MCF 10A (cell line): ENCODE measurements around the gene DDX4. TPM values are rescaled to one million over a fixed set of nuclear protein-coding genes. Genes with fewer than 3 reads are reported as not detected.

ENCODE experiments used
- BruUV-seq: library from RNA; stranded (reverse); fragments of 400-500 nt; replicated peaks from 2 replicates; lab custom pipeline; 2021; lab: Mats Ljungman, UMichigan
- CTCF ChIA-PET: fragments of 300-600 bp; sonication (Branson Sonifier 250); formaldehyde crosslinking; extraction: SDS; loops from one replicate; lab custom pipeline; 2021; ENCODE audit warnings: antibody characterized with exemption, inconsistent platforms; lab: Yijun Ruan, JAX
- POLR2A ChIA-PET: fragments of 300-600, 350-650 bp; sonication (Branson Sonifier 250); formaldehyde crosslinking; extraction: SDS; loops from one replicate; lab custom pipeline; 2020; ENCODE audit warnings: antibody characterized with exemption, inconsistent platforms; lab: Yijun Ruan, JAX
- DNase-seq: peaks from one replicate; pipeline ENCODE4 v3.0.0-alpha.2; 2018; ENCODE audit not compliant: unreplicated experiment
- H3K27ac Mint-ChIP-seq: one replicate; pipeline ENCODE4 v1.8.0; 2022; ENCODE audit warnings: mild to moderate bottlenecking, low read depth, mixed read lengths; ENCODE audit not compliant: unreplicated experiment
- H3K27me3 Mint-ChIP-seq: one replicate; pipeline ENCODE4 v1.8.0; 2022; ENCODE audit warnings: mixed read lengths; ENCODE audit not compliant: insufficient read depth, unreplicated experiment
- H3K36me3 Mint-ChIP-seq: one replicate; pipeline ENCODE4 v1.8.0; 2022; ENCODE audit warnings: mild to moderate bottlenecking, moderate library complexity, mixed read lengths; ENCODE audit not compliant: insufficient read depth, unreplicated experiment
- H3K4me1 Mint-ChIP-seq: one replicate; pipeline ENCODE4 v1.8.0; 2022; ENCODE audit warnings: mixed read lengths; ENCODE audit not compliant: insufficient read depth, unreplicated experiment
- H3K4me3 Mint-ChIP-seq: one replicate; pipeline ENCODE4 v1.8.0; 2022; ENCODE audit warnings: mild to moderate bottlenecking, moderate library complexity, mixed read lengths; ENCODE audit not compliant: unreplicated experiment
- H3K9me3 Mint-ChIP-seq: one replicate; pipeline ENCODE4 v1.8.0; 2022; ENCODE audit warnings: mixed read lengths; ENCODE audit not compliant: unreplicated experiment
- CTCF ChIP-seq: fragments of 200-600 bp; IDR thresholded peaks from one replicate; pipeline ENCODE4 v1.8.0; 2022; ENCODE audit warnings: antibody characterized with exemption, mild to moderate bottlenecking; ENCODE audit not compliant: unreplicated experiment
- intact Hi-C: fragments of 100-400 bp; cut with micrococcal nuclease; formaldehyde crosslinking; loops from 2 replicates; pipeline ENCODE4 v1.14.1; 2022
- total RNA-seq: library from RNA; stranded (reverse); gene quantifications from 2 replicates; pipeline ENCODE4 v1.2.3, GENCODE V29; 2022

The DDX4 gene
- total RNA-seq, 1 experiment from 2014 or later, result not detected

- no peak overlapping the region for H3K27ac Mint-ChIP-seq
- H3K27me3 Mint-ChIP-seq, result no peaks in the 10 kb centered on the region
- H3K9me3 Mint-ChIP-seq, result no peaks in the 10 kb centered on the region
- intact Hi-C loops, result no loop called here
- POLR2A ChIA-PET, result interaction anchor here (1.7 kb wide), 1 partner anchor 12 kb away, joined by 6 read pairs; no protein-coding TSS in a partner anchor
- peaks cover 3% of the 10 kb centered on the region for H3K36me3 Mint-ChIP-seq
- no peak overlapping the region for H3K4me3 Mint-ChIP-seq
- peaks cover 19% of the 10 kb centered on the region for H3K4me1 Mint-ChIP-seq
- CTCF ChIA-PET, result interaction anchor here (0.6 kb wide), 3 partner anchors 56 to 1019 kb away, joined by 3 to 4 read pairs (median 4); no protein-coding TSS in a partner anchor
- BruUV-seq, result no TSS peak
- no peak for TF ChIP-seq CTCF
- no peak for DNase-seq
Measured at GRCh38 chr5:55856516-55857246, 118.8 kb downstream of the DDX4 start.

GRCh38 chr5:55857247-55857640, 119.4 kb downstream of the DDX4 start:
- no peaks in the 10 kb centered on the region for H3K27me3 Mint-ChIP-seq
- ChIA-PET POLR2A (interaction anchor here (1.2 kb wide), 1 partner anchor 12 kb away, joined by 3 read pairs; no protein-coding TSS in a partner anchor), CTCF (interaction anchor here (0.6 to 0.7 kb wide), 2 partner anchors 56 to 78 kb away, joined by 3 to 4 read pairs; no protein-coding TSS in a partner anchor)
- BruUV-seq, result no TSS peak
- DNase-seq, result no peak
- H3K4me1 Mint-ChIP-seq, result peaks cover 15% of the 10 kb centered on the region
- H3K9me3 Mint-ChIP-seq, result no peaks in the 10 kb centered on the region
- H3K4me3 Mint-ChIP-seq, result no peak overlapping the region
- no peak overlapping the region for H3K27ac Mint-ChIP-seq
- peaks cover 6% of the 10 kb centered on the region for H3K36me3 Mint-ChIP-seq
- intact Hi-C loops, result no loop called here
- no peak for TF ChIP-seq CTCF

GRCh38 chr5:55858104-55858503, 120.2 kb downstream of the DDX4 start:
- CTCF ChIA-PET, result no interaction called here
- Mint-ChIP-seq H3K9me3 (no peaks in the 10 kb centered on the region), H3K4me1 (peaks cover 8% of the 10 kb centered on the region), H3K36me3 (peaks cover 6% of the 10 kb centered on the region), H3K27me3 (no peaks in the 10 kb centered on the region), H3K27ac (peak overlapping the region; percentile 54), H3K4me3 (no peak overlapping the region)
- POLR2A ChIA-PET, result interaction anchor here (1.2 kb wide), 1 partner anchor 11 kb away, joined by 3 read pairs; no protein-coding TSS in a partner anchor
- DNase-seq, result no peak
- intact Hi-C loops, result no loop called here
- no TSS peak for BruUV-seq
- no peak for TF ChIP-seq CTCF

GRCh38 chr5:55860288-55860687, 122.4 kb downstream of the DDX4 start:
- ChIA-PET POLR2A (no interaction called here), CTCF (no interaction called here)
- TF ChIP-seq CTCF, result no peak
- Mint-ChIP-seq H3K9me3 (no peaks in the 10 kb centered on the region), H3K27ac (no peak overlapping the region), H3K27me3 (no peaks in the 10 kb centered on the region), H3K4me1 (no peaks in the 10 kb centered on the region), H3K4me3 (no peak overlapping the region), H3K36me3 (peaks cover 6% of the 10 kb centered on the region)
- no TSS peak for BruUV-seq
- intact Hi-C loops, result no loop called here
- no peak for DNase-seq
